Epidermal melanocyte (primary cell): ENCODE measurements around the gene CCND2.

Experiments
- DNase-seq: peaks from one replicate; pipeline ENCODE4 v3.0.0; 2011; ENCODE audit warnings: low spot score; ENCODE audit not compliant: insufficient read length

Gene CCND2

DNA sequence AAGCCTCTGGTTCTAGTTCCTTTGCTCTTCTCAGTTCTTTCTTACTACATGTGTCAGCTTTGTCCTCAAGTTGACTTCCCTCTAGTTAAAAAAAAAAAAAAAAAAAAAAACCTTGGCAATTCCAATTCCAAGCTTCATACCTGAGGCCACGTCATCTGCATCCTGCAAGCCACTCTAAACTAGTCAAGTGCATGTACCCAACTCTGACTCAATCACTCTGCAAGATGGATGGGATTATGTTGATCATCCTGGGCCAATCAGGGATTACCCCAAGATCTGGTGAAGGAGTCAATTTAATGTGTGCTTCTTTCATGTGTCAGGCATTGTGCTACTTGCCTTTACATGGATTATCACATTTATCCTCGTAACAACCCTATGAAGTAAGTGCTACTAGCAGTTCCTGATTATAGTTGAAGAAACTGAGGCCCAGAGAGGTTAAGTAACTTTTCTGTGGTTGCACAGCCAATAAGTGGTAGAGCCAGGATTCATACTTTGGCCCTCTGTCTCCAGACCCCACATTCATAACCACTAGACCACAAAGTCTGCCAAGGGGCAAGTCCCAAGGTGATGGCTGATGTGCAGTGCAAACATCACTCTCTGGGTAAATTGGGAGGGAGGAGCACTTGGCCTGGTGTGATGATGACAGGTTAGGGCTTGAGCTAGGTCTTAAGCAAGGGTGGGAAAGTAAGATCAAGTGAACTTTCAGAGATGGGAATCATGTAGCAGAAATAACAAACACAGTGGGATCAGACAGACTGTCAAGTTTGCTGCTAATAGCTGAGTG lies 17.3 kb upstream of the CCND2 start:
- DNase-seq = no peak

DNA sequence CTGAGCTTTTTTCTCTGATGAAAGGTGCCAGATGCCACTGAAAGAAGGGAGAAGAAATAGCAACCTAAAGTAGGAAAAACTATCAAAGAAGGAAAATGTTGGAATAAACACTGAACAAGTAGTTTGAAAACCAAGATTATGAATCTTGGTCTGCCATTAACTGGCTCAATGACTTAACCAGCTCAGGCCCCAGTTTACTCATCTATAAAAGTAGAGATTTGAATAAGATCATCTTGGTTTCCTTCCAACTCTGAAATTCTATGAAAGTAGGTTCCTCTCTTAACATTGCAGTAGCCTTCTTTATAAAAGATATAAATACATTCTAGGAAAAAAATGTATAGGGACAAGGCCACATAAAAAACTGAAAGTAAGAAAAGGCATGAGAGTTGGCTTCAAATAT lies 16.1 kb upstream of the CCND2 start:
- no peak for DNase-seq

DNA sequence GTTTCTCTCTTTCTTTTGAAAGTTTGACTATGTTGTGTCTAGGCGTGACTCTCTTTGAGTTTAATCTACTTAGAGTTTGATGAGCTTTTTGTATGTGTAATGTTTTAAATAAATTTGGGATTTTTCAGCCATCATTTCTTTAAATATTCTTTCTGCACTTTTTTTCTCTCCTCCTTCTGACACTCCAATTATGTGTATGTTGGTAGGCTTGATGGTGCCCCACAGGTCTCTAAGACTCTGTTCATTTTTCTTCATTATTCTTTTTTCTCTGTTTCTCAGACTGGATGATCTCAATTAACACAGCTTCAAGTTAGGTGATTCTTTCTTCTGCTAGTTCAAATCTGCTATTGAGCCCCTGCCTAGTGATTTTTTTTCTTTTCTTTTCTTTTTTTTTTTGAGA lies 14.5 kb upstream of the CCND2 start:
- no peak for DNase-seq

DNA sequence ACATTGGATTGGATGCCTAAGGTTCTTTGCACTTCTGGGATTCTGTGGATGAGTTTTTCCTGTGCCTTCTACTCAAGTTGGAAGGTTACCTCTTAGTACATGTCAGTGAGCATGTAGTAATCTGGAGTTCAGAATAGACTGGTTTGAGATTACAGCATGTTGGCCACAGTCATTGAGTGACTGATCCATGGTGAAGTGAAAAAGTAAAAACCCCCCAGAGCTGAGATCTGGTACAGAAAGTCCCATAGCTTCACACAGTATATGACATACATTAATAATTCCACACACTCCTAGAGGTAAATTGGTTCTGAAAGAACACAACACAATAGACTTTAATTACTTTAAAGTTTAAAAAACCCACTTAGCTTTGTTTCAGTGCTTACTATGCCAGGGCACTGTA lies 11.9 kb upstream of the CCND2 start:
- DNase-seq = no peak

DNA sequence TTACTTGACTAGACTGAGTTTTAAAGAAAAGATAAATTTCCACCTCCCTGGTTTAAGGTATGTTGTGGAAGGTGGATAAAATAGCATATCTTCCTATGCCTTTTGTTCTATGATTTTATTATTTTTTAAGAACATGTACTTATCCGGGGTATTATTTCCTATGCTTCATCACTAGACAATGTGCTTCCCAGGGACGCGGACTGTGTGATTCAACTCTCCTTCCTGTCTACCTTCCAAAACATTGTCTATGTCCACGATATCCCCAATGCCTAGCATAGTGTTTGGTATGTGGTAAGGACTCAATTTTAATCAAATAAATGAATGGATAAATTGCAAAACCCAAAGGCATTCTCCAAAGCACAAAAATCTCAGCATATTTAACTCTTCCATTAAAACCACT lies 8.3 kb upstream of the CCND2 start:
- DNase-seq = no peak

DNA sequence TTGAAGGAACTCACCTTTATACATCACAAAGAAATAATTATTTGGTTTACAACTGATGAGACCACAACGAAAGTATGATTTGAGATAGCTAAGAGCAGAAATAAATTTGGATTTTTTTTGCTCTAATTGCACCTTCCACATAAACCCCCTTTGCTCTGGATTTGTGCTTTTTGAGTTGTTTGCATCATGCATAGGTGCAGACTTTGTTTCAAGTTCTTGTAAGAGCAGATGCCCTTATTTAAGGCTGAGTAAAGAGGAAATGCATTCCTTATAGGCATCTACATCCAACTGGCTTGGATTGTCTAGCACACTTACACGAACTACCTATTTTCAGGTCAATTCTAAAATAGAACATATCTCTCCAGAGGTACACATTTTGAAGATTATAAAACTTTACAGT lies 6.6 kb upstream of the CCND2 start:
- no peak for DNase-seq

DNA sequence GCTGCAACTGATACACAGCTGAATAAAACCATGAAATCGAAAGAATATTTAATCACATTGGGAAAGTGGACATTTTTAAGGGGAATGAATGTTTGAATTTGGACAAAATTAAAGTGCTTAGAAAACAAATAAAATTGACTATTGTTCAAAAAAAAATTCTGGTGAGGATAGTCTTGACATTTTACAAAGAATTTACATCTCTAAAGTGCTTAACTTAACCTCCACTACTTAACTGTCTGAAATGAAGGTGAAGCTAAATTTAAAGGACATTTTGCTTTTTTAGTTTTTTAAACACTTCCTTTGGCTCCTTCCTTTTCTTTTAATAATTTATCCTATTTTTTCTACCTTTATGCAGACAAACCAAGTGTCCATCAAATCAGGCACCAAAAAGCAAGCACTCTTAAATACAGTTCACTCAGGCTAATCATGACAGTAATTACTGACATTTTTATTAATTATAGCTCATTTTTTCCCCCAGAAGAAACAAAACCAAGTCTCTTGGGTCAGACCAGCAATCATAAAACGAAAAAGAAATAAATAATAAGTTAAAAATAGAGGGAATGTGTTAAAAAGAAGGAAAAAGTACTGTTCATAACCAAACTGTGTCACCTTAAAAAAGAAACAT lies 5.7 kb upstream of the CCND2 start:
- no peak for DNase-seq

DNA sequence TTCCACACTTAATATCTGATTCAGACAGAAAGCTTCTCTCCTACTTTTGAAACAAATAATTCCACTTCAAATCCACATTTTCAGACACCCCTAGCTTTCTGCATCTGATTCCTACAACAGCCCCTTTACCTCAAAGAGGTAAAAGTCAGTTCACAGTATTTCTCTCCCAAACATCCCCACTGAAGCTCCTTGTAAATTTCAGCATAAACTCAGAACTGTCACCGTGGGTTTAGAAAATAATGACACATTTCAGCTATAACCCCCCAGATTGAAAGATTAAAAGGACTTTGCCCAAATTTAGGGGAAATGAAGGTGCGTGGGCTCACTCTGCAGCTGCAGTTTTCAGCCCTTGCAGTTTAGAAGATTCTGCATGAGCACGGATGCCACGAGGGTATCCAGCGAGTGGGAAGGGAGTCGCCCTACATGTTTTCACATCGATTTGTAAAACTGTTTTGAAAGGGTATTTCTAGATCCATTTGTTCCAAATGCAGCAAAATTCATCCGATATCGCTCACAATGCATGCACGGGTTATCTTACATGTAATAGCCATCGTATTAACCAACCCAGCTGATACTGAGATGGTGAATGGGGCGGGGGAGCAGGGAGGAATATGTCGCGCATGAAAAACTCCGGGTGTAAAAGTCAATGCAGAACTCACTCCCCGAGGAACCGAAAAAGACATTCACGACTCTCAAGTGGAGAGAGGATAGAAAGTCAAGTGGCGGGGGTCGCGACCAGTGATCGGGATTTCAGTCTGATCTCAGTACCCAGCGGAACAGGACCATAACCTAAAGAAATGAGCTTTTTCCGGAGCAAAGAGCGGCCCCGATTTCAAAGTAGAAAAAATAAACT lies 5.0 kb upstream of the CCND2 start:
- DNase-seq = no peak

DNA sequence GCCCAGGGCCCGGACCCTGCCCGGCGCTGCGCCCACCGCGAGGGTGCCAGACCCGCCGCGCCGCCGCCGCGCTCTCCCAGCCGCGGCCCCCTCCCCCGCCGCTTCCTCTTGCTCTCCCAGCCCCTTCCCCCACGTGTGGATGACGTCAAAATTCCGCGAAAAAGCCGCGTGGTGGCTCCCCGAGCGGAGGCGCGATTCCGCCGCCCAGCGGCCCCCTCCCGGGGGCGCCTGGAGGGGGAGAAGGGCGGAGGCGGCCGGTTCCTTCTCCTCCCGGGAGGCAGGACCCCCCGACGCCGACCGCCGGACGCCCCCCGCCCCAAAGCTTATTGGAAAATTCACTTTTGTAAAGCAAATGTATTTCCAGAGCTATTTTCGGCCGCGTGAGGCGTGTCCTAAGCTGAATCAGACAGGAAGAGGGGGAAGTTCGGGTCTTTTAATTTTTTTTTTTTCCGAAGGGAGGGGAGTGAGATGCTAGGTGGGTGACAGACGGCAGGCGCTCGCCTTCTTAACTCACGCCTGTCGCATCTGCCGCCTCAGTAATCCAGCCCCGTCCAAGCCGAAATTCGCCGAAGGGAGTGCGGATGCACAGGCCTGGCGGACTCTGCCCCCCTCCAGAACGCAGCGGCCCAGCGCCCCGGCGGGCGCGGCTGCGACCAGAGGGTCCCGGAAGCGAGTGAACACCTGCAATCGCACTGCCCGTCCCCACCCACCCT lies 4.1 kb upstream of the CCND2 start:
- no peak for DNase-seq

DNA sequence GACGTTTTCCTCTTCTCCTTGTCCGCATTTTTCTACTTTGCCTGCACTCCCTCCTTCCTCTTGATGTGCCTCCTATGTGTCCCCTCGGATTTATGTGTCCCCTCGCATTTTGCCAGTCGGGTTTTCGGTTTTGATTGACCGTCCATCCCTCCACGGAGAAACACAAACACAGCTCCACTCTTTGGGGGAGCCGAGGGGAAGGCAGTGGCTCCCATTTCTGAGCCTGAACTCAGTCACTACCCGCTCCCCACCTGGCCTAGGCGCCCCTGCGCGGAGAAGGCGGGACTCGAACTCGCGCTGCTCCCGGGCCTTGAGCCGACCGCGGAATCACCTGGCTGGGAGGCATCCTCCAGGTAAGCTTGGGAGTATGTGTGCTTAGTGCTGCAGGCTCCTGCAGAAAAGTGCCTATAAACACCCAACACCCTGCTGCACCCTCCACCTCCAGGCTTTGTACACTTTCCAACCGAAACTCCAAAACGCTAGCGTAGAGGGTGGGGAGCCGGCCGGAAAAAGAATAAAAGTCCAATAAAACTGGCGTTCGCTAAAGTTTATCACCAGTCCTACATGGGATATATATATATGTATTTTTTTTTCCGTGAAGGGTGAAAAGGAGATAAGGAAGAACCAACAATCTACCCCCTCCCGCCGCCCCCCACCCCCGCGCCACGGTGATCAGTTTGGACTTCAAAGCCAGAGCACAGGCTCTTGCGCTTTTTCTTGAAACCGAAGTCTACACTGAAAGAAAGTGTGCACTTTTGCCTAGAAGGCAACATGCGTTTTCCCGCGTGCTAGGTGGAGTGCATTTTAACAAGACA lies 3.3 kb upstream of the CCND2 start:
- DNase-seq = no peak

DNA sequence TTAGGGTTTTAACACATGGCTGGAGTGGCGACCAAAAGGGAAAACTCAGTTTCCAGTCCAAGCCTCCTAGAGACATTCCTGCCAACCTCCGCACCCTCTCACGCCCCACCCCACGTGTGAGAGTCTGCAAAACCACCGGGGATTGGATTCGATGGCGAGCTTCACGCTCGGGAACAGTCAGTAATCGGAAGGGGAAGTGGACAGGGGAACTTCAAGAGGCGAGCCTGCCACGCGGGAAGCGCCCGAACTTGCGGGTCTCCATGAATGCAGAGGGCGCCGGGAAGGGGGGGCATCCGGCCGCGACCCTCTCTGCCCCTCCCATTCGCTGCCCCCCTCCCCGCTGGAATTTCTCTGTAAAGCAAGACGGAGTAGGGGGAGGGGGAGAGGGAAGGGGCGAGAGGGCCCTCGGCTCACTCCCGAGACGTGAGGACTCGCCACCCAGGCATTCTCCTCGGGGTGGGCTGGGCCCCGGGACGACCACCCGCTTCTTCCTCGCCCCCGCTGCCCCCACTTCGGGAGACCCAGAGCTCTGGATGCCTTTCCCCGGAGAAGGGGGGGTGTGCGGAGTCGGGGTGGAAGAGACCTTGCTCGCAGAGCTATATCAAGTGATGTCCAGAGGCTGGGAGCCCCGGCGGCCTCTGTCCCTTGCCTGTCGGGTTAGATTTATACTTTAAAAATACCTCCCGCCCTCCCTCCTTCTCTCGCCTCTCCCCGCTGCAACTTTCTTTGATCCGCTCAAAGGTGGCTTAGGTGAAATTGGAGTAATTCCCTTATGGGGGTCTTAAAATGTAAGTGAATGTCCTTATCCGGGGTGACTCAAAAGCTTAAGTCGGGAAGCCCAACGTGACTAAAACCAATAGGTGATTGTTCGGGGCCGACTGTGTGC lies 2.5 kb upstream of the CCND2 start:
- DNase-seq = no peak

DNA sequence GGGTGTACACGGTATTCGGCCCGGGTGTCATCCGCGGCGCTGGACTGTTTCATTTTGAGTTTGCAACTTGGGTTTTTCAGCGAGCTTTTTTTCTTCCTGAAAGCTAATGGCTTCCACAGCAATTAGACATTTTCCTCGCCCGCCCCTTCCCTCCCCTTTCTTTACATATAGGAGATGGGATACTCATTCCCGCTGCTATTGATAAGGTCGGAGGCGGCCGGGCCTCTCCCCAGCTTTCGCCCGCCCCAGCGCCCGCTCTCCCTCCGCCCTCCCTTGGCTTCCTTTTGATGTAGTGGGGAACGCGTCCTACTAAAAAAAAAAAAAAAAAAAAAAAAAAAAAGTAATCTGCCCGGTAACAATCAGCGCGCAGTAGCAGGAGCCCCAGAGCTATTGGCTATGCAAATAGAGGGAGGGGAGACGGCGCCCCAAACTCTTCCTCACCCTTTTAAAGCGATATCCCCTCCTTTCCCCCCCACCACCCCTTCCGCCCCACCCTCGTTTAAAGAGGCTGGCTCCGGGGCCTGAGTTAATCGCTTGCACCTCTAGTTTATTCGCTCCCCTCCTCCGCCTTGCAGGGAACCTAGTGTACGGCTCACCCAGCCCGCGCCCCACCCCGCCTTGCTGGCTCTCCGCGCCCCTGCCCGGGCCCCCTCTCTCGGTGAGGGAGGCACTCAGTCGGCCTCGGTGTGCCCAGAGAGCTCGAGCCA lies 1.7 kb upstream of the CCND2 start:
- no peak for DNase-seq

DNA sequence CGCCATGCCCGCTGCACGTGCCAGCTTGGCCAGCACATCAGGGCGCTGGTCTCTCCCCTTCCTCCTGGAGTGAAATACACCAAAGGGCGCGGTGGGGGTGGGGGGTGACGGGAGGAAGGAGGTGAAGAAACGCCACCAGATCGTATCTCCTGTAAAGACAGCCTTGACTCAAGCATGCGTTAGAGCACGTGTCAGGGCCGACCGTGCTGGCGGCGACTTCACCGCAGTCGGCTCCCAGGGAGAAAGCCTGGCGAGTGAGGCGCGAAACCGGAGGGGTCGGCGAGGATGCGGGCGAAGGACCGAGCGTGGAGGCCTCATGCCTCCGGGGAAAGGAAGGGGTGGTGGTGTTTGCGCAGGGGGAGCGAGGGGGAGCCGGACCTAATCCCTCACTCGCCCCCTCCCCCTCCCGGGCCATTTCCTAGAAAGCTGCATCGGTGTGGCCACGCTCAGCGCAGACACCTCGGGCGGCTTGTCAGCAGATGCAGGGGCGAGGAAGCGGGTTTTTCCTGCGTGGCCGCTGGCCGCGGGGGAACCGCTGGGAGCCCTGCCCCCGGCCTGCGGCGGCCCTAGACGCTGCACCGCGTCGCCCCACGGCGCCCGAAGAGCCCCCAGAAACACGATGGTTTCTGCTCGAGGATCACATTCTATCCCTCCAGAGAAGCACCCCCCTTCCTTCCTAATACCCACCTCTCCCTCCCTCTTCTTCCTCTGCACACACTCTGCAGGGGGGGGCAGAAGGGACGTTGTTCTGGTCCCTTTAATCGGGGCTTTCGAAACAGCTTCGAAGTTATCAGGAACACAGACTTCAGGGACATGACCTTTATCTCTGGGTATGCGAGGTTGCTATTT lies 914 bp upstream of the CCND2 start:
- no peak for DNase-seq

DNA sequence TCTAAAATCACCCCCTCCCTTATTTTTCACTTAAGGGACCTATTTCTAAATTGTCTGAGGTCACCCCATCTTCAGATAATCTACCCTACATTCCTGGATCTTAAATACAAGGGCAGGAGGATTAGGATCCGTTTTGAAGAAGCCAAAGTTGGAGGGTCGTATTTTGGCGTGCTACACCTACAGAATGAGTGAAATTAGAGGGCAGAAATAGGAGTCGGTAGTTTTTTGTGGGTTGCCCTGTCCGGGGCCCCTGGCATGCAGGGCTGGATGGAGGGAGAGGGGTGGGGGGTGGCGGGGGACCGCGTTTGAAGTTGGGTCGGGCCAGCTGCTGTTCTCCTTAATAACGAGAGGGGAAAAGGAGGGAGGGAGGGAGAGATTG lies 300 bp upstream of the CCND2 start:
- DNase-seq = no peak

DNA sequence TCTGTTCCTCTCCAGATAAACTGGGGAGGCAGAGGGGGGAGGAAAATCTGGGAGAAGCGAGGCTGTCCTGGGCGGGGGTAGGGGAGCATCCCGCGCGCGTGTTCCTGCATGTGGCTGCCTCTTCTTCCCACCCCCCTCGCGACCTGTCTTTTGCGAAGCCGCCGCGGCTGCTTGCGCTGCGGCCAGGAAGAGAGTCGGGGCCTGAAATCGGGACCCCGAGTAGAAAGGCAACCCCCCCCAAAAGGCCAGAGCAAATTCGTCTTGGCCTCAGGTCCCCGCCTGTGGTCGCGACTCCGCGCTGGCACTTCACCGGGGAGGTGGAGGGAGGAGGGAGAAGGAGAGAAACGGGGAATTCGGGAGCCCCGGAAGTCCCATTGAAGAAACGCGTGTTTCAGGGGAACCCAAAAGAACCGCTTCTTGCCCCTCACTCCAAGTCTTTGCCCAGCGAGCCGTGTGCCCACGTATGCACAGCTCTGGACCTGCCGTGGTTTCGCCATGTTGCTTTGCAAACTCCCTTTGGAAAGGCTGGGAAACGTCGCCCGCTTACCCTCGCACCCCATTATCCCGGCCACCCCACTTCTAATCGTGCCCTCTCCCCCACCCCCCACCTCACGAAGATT lies 944 bp downstream of the CCND2 start:
- no peak for DNase-seq

DNA sequence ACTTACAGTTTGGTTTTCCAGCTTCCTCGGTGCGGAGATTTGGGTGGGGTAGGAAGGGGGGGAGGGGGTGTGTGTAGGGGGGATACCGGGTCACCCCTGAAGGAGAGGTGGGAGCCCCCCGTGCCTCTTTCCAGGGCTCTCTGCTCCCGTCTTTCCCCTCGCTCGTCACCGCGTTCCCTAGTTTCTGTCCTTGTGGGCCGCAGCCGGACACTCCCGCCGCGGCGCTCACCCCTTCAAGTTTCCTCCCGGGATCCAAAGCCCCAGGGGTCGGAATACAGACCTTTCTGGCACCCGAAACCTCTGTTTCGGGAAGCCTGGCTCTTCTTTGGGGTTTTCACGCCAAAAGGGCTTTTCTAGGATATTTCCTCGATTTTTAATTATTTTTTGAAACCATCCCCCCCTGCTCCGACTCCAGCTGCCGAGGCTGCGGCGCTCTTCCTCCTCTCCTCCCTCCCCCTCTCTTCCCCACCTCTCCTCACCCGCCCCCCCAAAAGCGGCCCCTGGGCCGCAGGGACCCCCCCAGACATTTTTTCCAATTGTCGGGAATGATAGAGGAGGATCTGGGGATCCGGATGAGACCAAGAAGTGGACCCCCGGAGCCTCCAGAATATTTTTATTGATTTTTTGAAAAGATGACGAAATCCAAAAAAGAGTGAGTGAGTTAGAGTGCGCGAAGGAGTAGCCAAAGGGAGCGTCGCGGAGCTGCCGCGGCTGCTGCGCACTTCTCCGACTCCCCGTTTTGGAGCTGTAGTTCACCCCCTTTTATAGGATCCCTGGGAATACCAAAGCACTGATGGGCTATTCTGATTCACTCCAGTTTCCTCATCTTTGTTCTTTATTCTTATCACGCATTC lies 1.7 kb downstream of the CCND2 start:
- DNase-seq = no peak

DNA sequence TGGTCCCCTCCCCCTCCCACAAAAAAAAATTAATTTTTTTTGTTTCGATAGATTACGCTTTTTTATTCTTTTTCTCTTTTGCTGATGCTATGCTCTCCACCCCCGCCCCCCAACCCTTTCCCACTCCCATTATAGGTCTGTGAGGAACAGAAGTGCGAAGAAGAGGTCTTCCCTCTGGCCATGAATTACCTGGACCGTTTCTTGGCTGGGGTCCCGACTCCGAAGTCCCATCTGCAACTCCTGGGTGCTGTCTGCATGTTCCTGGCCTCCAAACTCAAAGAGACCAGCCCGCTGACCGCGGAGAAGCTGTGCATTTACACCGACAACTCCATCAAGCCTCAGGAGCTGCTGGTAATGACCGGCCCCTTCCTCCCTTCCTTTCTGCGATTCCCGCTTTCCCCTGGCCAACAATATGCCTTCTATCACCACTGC lies 2.3 kb downstream of the CCND2 start:
- DNase-seq = no peak
